SH-SY5Y (cell line): ENCODE results near the gene NRIP3.

Source experiments
- GATA2 ChIP-seq: IDR thresholded peaks from 2 replicates; pipeline ENCODE4 v1.6.1; 2011; ENCODE audit warnings: mild to moderate bottlenecking, low read depth, low read length
- GATA3 ChIP-seq: IDR thresholded peaks from 2 replicates; pipeline ENCODE4 v1.6.1; 2011; ENCODE audit warnings: low read depth, mild to moderate bottlenecking, low read length, moderate library complexity

- no peak for TF ChIP-seq GATA2
- TF ChIP-seq GATA3: no peak
Observed at GRCh38 chr11:8942518-8943066, 61.2 kb downstream of the NRIP3 start, which contains the start of gene ASCL3.
